HG03097 (cell line): ENCODE data around the gene PGAP3.

Experiments
- ATAC-seq: cut with Tn5 transposase; IDR thresholded peaks from one replicate; pipeline ENCODE4 v1.9.1; 2021; ENCODE audit not compliant: unreplicated experiment, low FRiP score

PGAP3 gene

DNA sequence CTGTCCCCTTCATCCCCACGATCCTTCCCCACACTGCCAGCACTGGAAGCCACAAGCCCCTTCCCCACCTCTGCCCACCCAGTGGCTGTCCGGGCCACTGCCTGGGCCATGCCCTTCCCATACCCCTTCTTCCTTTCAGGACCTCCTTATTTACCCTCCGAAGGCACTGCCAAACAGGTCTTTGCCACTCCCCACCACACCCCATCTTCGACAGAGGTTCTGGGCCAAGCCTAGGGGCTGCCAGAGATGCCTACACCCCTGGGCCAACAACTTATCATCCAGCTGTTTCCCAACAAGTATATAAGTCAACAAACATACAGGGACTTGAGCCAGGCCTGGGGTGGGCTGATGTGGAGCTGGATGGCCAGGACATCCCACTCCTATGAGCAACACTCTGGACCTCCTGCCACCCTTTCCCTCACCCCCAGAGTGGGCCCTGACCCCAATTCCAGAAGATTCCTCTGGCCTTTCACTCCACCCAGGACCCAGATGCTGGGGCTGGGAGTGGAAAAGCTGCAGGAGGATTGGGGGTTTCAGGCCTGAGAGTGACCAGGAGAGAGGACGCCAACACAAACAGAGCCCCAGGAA is 62.6 kb downstream of the PGAP3 start:
- ATAC-seq: no peak

DNA sequence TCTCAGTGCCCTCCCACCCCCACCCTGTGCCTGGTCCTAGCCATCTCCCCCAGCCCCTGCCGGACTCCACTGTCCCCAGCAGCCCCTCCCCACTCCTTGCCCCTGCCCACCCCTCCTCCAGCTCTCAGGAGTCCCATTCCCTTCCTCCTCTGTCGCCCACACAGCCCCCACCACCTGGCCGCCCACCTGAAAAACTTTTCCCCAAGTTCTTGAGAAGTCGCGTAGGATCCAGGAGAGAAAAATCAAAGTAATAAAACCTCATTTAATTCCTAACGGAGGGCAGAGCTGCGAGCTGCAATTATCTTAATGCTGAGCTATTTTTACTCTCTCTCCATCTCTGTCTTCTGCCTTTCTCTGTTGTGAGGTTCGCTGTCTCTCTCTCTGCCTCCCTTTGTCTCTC is 63.5 kb downstream of the PGAP3 start:
- no peak for ATAC-seq

DNA sequence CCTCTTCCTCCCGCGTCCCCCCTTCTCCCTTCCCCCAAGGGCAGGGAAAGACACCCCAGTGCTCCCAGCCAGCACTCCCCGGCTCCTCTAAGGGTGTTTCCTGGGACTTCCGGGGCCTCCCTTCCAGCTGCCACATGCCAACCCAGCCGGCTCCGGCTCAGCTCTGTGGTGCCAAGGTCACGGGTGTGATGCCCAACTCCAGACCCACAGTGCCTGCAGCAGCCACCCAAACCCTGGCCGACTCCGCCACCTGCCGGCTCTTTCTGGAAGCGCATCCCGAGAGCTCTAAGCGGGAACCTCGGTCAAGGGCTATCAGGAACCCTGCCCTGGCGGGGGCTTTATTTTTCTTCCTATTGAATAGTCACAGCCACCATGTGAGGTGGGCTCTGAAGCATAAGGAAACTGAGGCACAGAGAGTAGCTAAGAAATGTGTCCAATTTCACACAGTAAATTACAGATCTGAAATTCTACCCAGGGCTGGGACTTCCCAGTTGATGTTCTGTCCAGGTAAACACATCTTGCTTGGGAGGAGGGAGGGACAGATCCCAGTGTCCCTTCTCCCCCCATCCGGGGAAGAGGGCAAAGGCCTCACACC is 64.4 kb downstream of the PGAP3 start:
- no peak for ATAC-seq

DNA sequence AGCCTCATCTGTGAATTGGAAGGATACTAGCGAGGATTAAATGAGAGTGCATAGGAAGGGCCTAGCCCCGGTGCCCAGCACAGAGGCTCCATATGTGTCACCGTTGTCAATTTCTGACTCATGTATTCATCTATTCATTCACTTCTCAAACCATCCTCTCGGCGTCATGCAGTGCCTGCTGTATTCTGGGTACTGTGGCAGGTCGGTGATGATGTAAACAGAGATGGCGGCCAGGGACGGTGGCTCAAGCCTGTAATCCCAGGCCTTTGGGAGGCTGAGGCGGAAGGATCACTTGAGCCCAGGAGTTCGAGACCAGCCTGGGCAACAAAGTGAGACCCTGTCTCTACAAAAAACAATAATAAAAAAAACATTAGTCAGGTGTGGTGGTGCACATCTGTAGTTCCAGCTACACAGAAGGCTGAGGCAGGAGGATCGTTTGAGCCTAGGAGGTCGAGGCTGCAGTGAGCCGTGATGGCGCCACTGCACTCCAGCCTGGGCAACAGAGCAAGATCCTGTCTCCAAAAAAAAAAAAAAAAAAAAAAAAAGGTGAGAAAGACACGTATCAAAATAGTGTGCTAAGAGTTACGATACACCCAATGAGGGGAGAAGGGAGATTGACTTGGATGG is 65.4 kb downstream of the PGAP3 start:
- ATAC-seq: no peak

DNA sequence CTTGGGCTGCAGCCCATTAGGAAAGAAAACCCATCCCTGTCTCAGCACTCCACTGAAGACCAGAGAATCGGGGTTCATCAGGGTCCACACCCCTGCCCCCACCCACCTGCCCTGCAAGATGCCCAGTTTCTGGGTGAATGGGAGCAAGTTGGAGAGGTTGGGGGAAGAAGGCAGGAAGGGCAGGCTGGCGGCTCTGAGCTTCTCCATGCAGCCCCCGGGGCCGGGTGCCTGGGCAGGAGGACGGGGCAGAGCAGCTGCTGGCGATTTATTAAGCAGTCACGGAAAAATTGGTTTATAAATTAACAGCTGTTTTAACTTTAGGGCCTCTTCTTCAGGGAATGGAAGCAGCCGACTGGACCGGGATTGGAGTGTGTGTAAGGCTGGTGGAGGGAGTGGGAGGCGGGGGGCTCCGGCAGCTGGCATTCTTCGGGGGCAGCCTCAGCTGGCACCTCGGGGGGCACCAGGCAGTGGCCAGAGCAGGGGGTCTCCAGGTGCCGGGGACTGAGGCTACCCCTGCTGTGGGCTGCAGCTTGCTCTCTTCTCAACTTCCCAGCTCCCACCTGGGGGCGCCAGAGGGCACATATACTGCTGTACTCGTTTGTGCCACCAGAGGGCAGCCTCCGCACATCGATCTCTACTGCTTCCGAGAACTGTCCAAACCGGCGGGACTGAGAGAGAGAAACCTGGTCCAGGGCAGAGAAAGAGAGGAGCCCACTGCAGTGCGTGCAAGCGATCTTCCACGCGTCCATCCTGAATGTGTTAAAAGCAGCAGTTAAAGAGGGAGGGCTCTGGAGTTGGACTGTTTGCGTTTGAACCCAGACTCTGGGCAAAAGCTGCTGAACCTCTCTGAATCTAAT is 66.1 kb downstream of the PGAP3 start:
- no peak for ATAC-seq
